PC-9 (cell line): ENCODE data around the gene RALGPS2. TPM values are rescaled to one million over a fixed set of nuclear protein-coding genes. Genes with fewer than 3 reads are reported as not detected.

ENCODE experiments used
- BruUV-seq: library from RNA; stranded (reverse); fragments of 400-500 nt; replicated peaks from 2 replicates; lab custom pipeline; 2021; lab: Mats Ljungman, UMichigan
- CTCF ChIA-PET: fragments of 300-600 bp; sonication (Branson Sonifier 250); formaldehyde crosslinking; loops from one replicate; lab custom pipeline; 2022; ENCODE audit warnings: antibody characterized with exemption; lab: Charles Lee
- POLR2A ChIA-PET: fragments of 300-600 bp; sonication (Branson Sonifier 250); formaldehyde crosslinking; loops from one replicate; lab custom pipeline; 2022; ENCODE audit warnings: antibody characterized with exemption; ENCODE audit not compliant: unreplicated experiment; lab: Charles Lee
- DNase-seq, 2 experiments: peaks; one replicate each; pipeline versions ENCODE4 v3.0.0 to v3.0.0-alpha.2; 2015 to 2022; ENCODE audit warnings: mixed read lengths in 1 of 2
- H2AFZ ChIP-seq: fragments of 200-600 bp; sonication (generic); 2 replicates; pipeline ENCODE4 v1.8.1; 2017; ENCODE audit warnings: antibody characterized with exemption
- H3F3A ChIP-seq: fragments of 200-600 bp; sonication (generic); 2 replicates; pipeline ENCODE4 v1.8.1; 2017; ENCODE audit warnings: antibody characterized with exemption, mild to moderate bottlenecking, low read depth; ENCODE audit not compliant: insufficient read depth
- H3K27ac ChIP-seq: fragments of 200-600 bp; sonication (generic); 2 replicates; pipeline ENCODE4 v1.6.1; 2016; ENCODE audit warnings: mixed run types
- H3K27me3 ChIP-seq: fragments of 200-600 bp; sonication (generic); 2 replicates; pipeline ENCODE4 v1.6.1; 2016; ENCODE audit warnings: low read depth, mixed run types; ENCODE audit not compliant: insufficient read depth
- H3K36me3 ChIP-seq: fragments of 200-600 bp; sonication (generic); 2 replicates; pipeline ENCODE4 v1.6.1; 2016; ENCODE audit warnings: low read depth, mixed run types
- H3K4me1 ChIP-seq: fragments of 200-600 bp; sonication (generic); replicated peaks from 2 replicates; pipeline ENCODE4 v1.6.1; 2016; ENCODE audit warnings: mixed run types; ENCODE audit not compliant: insufficient read depth
- H3K4me2 ChIP-seq: fragments of 200-600 bp; sonication (generic); 2 replicates; pipeline ENCODE4 v1.6.1; 2017; ENCODE audit warnings: mixed run types
- H3K4me3 ChIP-seq: fragments of 200-600 bp; sonication (generic); 2 replicates; pipeline ENCODE4 v1.6.1; 2016; ENCODE audit warnings: mixed run types
- H3K79me2 ChIP-seq: fragments of 200-600 bp; sonication (generic); 2 replicates; pipeline ENCODE4 v1.6.1; 2017; ENCODE audit warnings: low read depth, mixed run types
- H3K9me2 ChIP-seq: fragments of 200-600 bp; sonication (generic); 2 replicates; pipeline ENCODE4 v1.8.1; 2017; ENCODE audit warnings: mild to moderate bottlenecking; ENCODE audit not compliant: insufficient read depth
- H3K9me3 ChIP-seq: fragments of 200-600 bp; sonication (generic); 2 replicates; pipeline ENCODE4 v1.8.1; 2016; ENCODE audit warnings: low read depth; ENCODE audit not compliant: insufficient read depth
- H4K20me1 ChIP-seq: fragments of 200-600 bp; sonication (generic); 2 replicates; pipeline ENCODE4 v1.8.1; 2017; ENCODE audit not compliant: insufficient read depth
- CTCF ChIP-seq: fragments of 200-600 bp; sonication (generic); conservative IDR thresholded peaks from 2 replicates; pipeline ENCODE4 v1.6.1; 2017; ENCODE audit warnings: mixed run types, antibody characterized with exemption, mild to moderate bottlenecking, moderate library complexity
- EZH2 ChIP-seq: fragments of 200-600 bp; sonication (generic); IDR thresholded peaks from 2 replicates; pipeline ENCODE4 v1.8.0; 2017; ENCODE audit warnings: antibody characterized with exemption, low read depth
- intact Hi-C: fragments of 100-400 bp; cut with micrococcal nuclease; formaldehyde crosslinking; loops from one replicate; pipeline ENCODE4 v1.10.0; 2022; ENCODE audit not compliant: unreplicated experiment
- total RNA-seq: library from RNA; stranded (reverse); gene quantifications from 2 replicates; pipeline ENCODE4 v1.2.3, GENCODE V29; 2021

Gene RALGPS2
- total RNA-seq, 1 experiment from 2014 or later, result 62.4 TPM

GRCh38 chr1:178934546-178934945, 209.5 kb downstream of the RALGPS2 start:
- H3K9me2 ChIP-seq, result no peaks in the 10 kb centered on the region
- H3K4me2 ChIP-seq, result no peak overlapping the region
- H3K27ac ChIP-seq, result no peak overlapping the region
- no peaks in the 10 kb centered on the region for H3K9me3 ChIP-seq
- H2AFZ ChIP-seq, result no peak overlapping the region
- no peaks in the 10 kb centered on the region for H3K4me1 ChIP-seq
- no TSS peak for BruUV-seq
- no peaks in the 10 kb centered on the region for H3K36me3 ChIP-seq
- no peaks in the 10 kb centered on the region for H4K20me1 ChIP-seq
- H3F3A ChIP-seq, result no peaks in the 10 kb centered on the region
- intact Hi-C loops, result no loop called here
- no peak overlapping the region for H3K4me3 ChIP-seq
- ChIA-PET POLR2A (no interaction called here), CTCF (no interaction called here)
- no peaks in the 10 kb centered on the region for H3K27me3 ChIP-seq
- no peak for DNase-seq
- TF ChIP-seq EZH2, result no peak
- TF ChIP-seq CTCF, result no peak
- H3K79me2 ChIP-seq, result no peaks in the 10 kb centered on the region

- no peak overlapping the region for H2AFZ ChIP-seq
- H3K27me3 ChIP-seq, result no peaks in the 10 kb centered on the region
- H3K36me3 ChIP-seq, result no peaks in the 10 kb centered on the region
- H3K79me2 ChIP-seq, result no peaks in the 10 kb centered on the region
- no peak overlapping the region for H3K4me3 ChIP-seq
- no peaks in the 10 kb centered on the region for H3K9me2 ChIP-seq
- ChIA-PET POLR2A (interaction anchor here (0.5 kb wide), 1 partner anchor 39 kb away, joined by 4 read pairs; no protein-coding TSS in a partner anchor), CTCF (no interaction called here)
- no peak overlapping the region for H3K4me2 ChIP-seq
- H3K4me1 ChIP-seq, result no peaks in the 10 kb centered on the region
- no peak for DNase-seq
- H4K20me1 ChIP-seq, result no peaks in the 10 kb centered on the region
- H3K27ac ChIP-seq, result no peak overlapping the region
- no peaks in the 10 kb centered on the region for H3K9me3 ChIP-seq
- intact Hi-C loops, result no loop called here
- no peaks in the 10 kb centered on the region for H3F3A ChIP-seq
- BruUV-seq, result no TSS peak
- TF ChIP-seq CTCF, result no peak
- no peak for TF ChIP-seq EZH2
Measured at GRCh38 chr1:178935610-178936009, 210.6 kb downstream of the RALGPS2 start.

- Histone ChIP-seq H3K27me3 (no peaks in the 10 kb centered on the region), H3K9me3 (no peaks in the 10 kb centered on the region), H3K27ac (no peak overlapping the region), H3K79me2 (no peaks in the 10 kb centered on the region), H3K4me3 (no peak overlapping the region), H3K9me2 (no peaks in the 10 kb centered on the region), H3K4me2 (no peak overlapping the region), H3K4me1 (no peaks in the 10 kb centered on the region), H4K20me1 (no peaks in the 10 kb centered on the region), H3F3A (no peaks in the 10 kb centered on the region), H3K36me3 (no peaks in the 10 kb centered on the region), H2AFZ (no peak overlapping the region)
- no TSS peak for BruUV-seq
- POLR2A ChIA-PET, result interaction anchor here (0.8 kb wide), 1 partner anchor 992 kb away, joined by 4 read pairs; no protein-coding TSS in a partner anchor
- no peak for TF ChIP-seq CTCF
- no peak for TF ChIP-seq EZH2
- DNase-seq, result no peak
- intact Hi-C loops, result no loop called here
- CTCF ChIA-PET, result no interaction called here
Measured at GRCh38 chr1:178937695-178938094, 212.7 kb downstream of the RALGPS2 start.
